ENCODE results near the gene PDRG1. TPM values are rescaled to one million over a fixed set of nuclear protein-coding genes. Genes with fewer than 3 reads are reported as not detected.
"Not testable (repeated sequence)": the region's sequence is repeated elsewhere in the genome, so short reads cannot be mapped to it uniquely, and the experiment has no call there.

The PDRG1 gene
- polyA plus RNA-seq, 3 donors: 3.5 to 4.4 (median 3.7) TPM

DNA sequence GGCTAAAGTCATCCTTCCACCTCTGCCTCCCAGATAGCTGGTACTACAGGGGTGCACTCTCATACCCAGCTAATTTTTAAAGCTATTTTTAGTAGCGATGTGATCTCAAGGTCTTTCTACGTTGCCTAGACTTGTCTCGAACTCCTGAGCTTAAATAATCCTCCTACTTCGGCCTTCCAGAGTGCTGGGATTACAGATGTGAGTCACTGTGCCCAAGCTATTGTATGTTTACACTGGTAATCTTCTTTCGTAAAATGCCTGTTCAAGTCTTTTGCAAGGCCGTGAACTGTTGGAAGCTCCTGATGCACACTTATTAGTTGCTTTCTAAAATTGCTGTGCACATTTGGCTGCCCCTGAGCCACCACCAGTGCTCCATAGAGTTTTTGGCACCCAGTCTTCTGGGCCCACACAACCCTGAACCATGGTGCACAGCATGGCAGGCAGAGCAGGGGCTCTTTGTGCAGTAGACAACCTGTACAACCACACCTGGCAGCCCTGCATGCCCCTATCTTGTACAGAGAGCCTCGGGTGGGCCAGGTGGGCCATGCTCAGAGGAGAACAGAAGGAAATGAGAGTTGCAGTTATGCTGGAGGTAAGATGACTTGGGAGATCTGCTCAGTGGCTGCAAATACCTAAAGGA lies 33.3 kb downstream of the PDRG1 start:
- H2AFZ ChIP-seq (ENCODE audit: insufficient read depth, low read depth, low read length, poor library complexity, severe bottlenecking): peak overlapping the region; percentile 35
- H3K9me3 Mint-ChIP-seq: peaks cover 0 to 4% (median 1%) of the 10 kb centered on the region in 7 donors

DNA sequence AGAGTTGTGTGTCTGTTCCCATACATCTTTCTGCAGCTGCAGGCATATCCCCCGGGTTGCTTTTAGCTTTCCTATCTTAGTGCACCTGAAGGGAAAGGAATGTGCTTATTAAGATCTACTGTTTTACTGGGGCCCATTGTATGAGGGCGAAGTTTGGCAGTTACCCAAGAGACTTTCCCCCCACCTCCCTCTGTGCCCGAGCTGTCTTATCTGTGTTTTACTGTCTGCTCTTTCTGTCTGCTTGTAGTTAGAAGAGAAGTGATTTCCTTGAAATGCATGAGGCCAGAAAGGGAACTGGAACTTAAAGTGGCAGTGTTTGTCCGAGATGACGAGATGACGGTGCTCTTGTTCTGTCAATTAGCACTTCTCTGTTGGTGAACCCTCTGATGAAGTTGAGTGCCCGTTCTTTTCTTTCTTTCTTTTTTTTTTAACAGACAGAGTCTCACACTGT lies 33.9 kb downstream of the PDRG1 start:
- H3K4me3 ChIP-seq (replicated peaks in 1 of 3; ENCODE audit: low read depth in 2 of 3, low read length in 3 of 3); H3K9me3 ChIP-seq (replicated peaks in 1 of 2; ENCODE audit: control insufficient read depth in 1 of 2, insufficient read depth in 1 of 2, low read length in 2 of 2); intact Hi-C loops (cut with micrococcal nuclease); H3K9ac ChIP-seq (ENCODE audit: insufficient read depth, low read length, poor library complexity, severe bottlenecking); H3K36me3 Mint-ChIP-seq; H3K27me3 ChIP-seq (ENCODE audit: control insufficient read depth in 2 of 2, insufficient read depth in 2 of 2, low read length in 2 of 2); DNase-seq; H3K27ac ChIP-seq (ENCODE audit: low read depth in 1 of 2, low read length in 2 of 2); H3K36me3 ChIP-seq (replicated peaks in 1 of 2; ENCODE audit: control insufficient read depth in 1 of 2, insufficient read depth in 2 of 2, low read length in 2 of 2); H3K4me2 ChIP-seq (replicated peaks; ENCODE audit: extremely low read depth, low read length, poor library complexity, severe bottlenecking); H3K9me3 Mint-ChIP-seq; H3K79me2 ChIP-seq (ENCODE audit: insufficient read depth, low read length); H3K27me3 Mint-ChIP-seq (ENCODE audit: low read depth in 3 of 3); H4K20me1 ChIP-seq (ENCODE audit: insufficient read depth, low read length); H3K4me1 ChIP-seq (ENCODE audit: control insufficient read depth in 1 of 2, insufficient read depth in 2 of 2, low read length in 2 of 2); H3K27ac Mint-ChIP-seq: not testable (repeated sequence)
- whole genome bisulfite sequencing (ENCODE audit: insufficient coverage): 0% methylated on average over 4 of the region's 7 CpGs
- H3K4me1 Mint-ChIP-seq: peaks cover 13% of the 10 kb centered on the region
- H2AFZ ChIP-seq (ENCODE audit: insufficient read depth, low read depth, low read length, poor library complexity, severe bottlenecking): peak overlapping the region; percentile 35
- peak overlapping the region; percentile 13 to 85 for H3K4me3 Mint-ChIP-seq

More for the DNA sequence above, 33.3 kb downstream of the PDRG1 start:
- TF ChIP-seq, protein P1, sequence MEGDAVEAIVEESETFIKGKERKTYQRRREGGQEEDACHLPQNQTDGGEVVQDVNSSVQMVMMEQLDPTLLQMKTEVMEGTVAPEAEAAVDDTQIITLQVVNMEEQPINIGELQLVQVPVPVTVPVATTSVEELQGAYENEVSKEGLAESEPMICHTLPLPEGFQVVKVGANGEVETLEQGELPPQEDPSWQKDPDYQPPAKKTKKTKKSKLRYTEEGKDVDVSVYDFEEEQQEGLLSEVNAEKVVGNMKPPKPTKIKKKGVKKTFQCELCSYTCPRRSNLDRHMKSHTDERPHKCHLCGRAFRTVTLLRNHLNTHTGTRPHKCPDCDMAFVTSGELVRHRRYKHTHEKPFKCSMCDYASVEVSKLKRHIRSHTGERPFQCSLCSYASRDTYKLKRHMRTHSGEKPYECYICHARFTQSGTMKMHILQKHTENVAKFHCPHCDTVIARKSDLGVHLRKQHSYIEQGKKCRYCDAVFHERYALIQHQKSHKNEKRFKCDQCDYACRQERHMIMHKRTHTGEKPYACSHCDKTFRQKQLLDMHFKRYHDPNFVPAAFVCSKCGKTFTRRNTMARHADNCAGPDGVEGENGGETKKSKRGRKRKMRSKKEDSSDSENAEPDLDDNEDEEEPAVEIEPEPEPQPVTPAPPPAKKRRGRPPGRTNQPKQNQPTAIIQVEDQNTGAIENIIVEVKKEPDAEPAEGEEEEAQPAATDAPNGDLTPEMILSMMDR (IDR thresholded peaks at IDR 0.05): no peak
- no peaks in the 10 kb centered on the region for H3K9me3 ChIP-seq (replicated peaks in 1 of 2; ENCODE audit: control insufficient read depth in 1 of 2, insufficient read depth in 1 of 2, low read length in 2 of 2)
- no peaks in the 10 kb centered on the region for H4K20me1 ChIP-seq (ENCODE audit: insufficient read depth, low read length)
- Mint-ChIP-seq H3K36me3 (no peaks in the 10 kb centered on the region), H3K4me1 (peaks cover 13% of the 10 kb centered on the region), H3K4me3 (peak overlapping the region in 1 of 2 donors; percentile 85), H3K27me3 (ENCODE audit: low read depth in 3 of 3) (peaks cover 3 to 6% (median 4%) of the 10 kb centered on the region in 3 donors), H3K27ac (no peak overlapping the region)
- H3K9ac ChIP-seq (ENCODE audit: insufficient read depth, low read length, poor library complexity, severe bottlenecking): no peak overlapping the region
- H3K27ac ChIP-seq (ENCODE audit: low read depth in 1 of 2, low read length in 2 of 2): no peak overlapping the region
- H3K4me2 ChIP-seq (replicated peaks; ENCODE audit: extremely low read depth, low read length, poor library complexity, severe bottlenecking): no peak overlapping the region
- DNase-seq: no peak
- no peaks in the 10 kb centered on the region for H3K4me1 ChIP-seq (ENCODE audit: control insufficient read depth in 1 of 2, insufficient read depth in 2 of 2, low read length in 2 of 2)
- intact Hi-C loops (cut with micrococcal nuclease): no loop called here
- no peaks in the 10 kb centered on the region for H3K27me3 ChIP-seq (ENCODE audit: control insufficient read depth in 2 of 2, insufficient read depth in 2 of 2, low read length in 2 of 2)
- WGBS (ENCODE audit: insufficient coverage): 92% methylated on average over 6 of the region's 7 CpGs
- no peak overlapping the region for H3K4me3 ChIP-seq (replicated peaks in 1 of 3; ENCODE audit: low read depth in 2 of 3, low read length in 3 of 3)
- no peaks in the 10 kb centered on the region for H3K36me3 ChIP-seq (replicated peaks in 1 of 2; ENCODE audit: control insufficient read depth in 1 of 2, insufficient read depth in 2 of 2, low read length in 2 of 2)
- no peaks in the 10 kb centered on the region for H3K79me2 ChIP-seq (ENCODE audit: insufficient read depth, low read length)
